Liver (tissue), 9 donors: ENCODE measurements around the gene CRYZL1. TPM values are rescaled to one million over a fixed set of nuclear protein-coding genes. Genes with fewer than 3 reads are reported as not detected.

Experiments used
- DNase-seq: peaks from one replicate; pipeline ENCODE4 v3.0.0-alpha.2; 2017; ENCODE audit warnings: low spot score
- H3K27ac ChIP-seq, 2 donors: one replicate each; pipeline ENCODE4 v1.7.0; 2013; ENCODE audit warnings: inconsistent platforms in 2 of 2, low read length in 2 of 2, control low read depth in 1 of 2, low read depth in 1 of 2, mild to moderate bottlenecking in 1 of 2
- H3K27me3 ChIP-seq, 4 donors: one replicate each; pipeline versions ENCODE4 v1.6.1 to v1.7.0; 2013; ENCODE audit warnings: low read length in 3 of 4, inconsistent platforms in 1 of 4, mild to moderate bottlenecking in 1 of 4, moderate library complexity in 1 of 4; ENCODE audit not compliant: control insufficient read depth in 4 of 4, insufficient read depth in 4 of 4
- H3K36me3 ChIP-seq, 4 donors: one replicate each; pipeline versions ENCODE4 v1.6.1 to v1.7.0; 2013; ENCODE audit warnings: low read length in 3 of 4, mild to moderate bottlenecking in 3 of 4, low read depth in 1 of 4, moderate library complexity in 1 of 4; ENCODE audit not compliant: control insufficient read depth in 4 of 4, insufficient read depth in 3 of 4
- H3K4me1 ChIP-seq, 4 donors: one replicate each; pipeline versions ENCODE4 v1.6.1 to v1.7.0; 2013; ENCODE audit warnings: low read length in 3 of 4, mild to moderate bottlenecking in 3 of 4, moderate library complexity in 1 of 4; ENCODE audit not compliant: control insufficient read depth in 4 of 4, insufficient read depth in 4 of 4
- H3K4me3 ChIP-seq, 3 donors: one replicate each; pipeline versions ENCODE4 v1.6.1 to v1.7.0; 2013; ENCODE audit warnings: low read length in 3 of 3, control low read depth in 1 of 3, low read depth in 1 of 3, mild to moderate bottlenecking in 1 of 3
- H3K9ac ChIP-seq, 2 donors: one replicate each; pipeline ENCODE4 v1.7.0; 2013; ENCODE audit warnings: low read length in 2 of 2, mild to moderate bottlenecking in 2 of 2, moderate library complexity in 2 of 2, control low read depth in 1 of 2, low read depth in 1 of 2
- H3K9me3 ChIP-seq, 4 donors: one replicate each; pipeline versions ENCODE4 v1.6.1 to v1.7.0; 2013; ENCODE audit warnings: low read length in 3 of 4; ENCODE audit not compliant: control insufficient read depth in 4 of 4
- EGR1 ChIP-seq, 2 donors: IDR thresholded peaks; 2 replicates each; pipeline ENCODE4 v1.6.1; 2016 to 2018; ENCODE audit warnings: antibody characterized with exemption in 2 of 2, low read depth in 2 of 2
- FOXA1 ChIP-seq: IDR thresholded peaks from 2 replicates; pipeline ENCODE4 v1.6.1; 2016; ENCODE audit warnings: antibody characterized with exemption
- GABPA ChIP-seq, 2 donors: IDR thresholded peaks in 1 of 2; conservative IDR thresholded peaks in 1 of 2; 2 replicates each; pipeline ENCODE4 v1.6.1; 2016; ENCODE audit warnings: antibody characterized with exemption in 2 of 2, mild to moderate bottlenecking in 1 of 2, moderate library complexity in 1 of 2
- HNF4A ChIP-seq, 2 donors: conservative IDR thresholded peaks; 2 replicates each; pipeline ENCODE4 v1.6.1; 2016; ENCODE audit warnings: antibody characterized with exemption in 2 of 2, mild to moderate bottlenecking in 2 of 2
- HNF4G ChIP-seq: IDR thresholded peaks from 2 replicates; pipeline ENCODE4 v1.6.1; 2016; ENCODE audit warnings: antibody characterized with exemption
- JUND ChIP-seq, 2 donors: IDR thresholded peaks; 2 replicates each; pipeline ENCODE4 v1.6.1; 2016; ENCODE audit warnings: antibody characterized with exemption in 2 of 2
- NR2F2 ChIP-seq: IDR thresholded peaks from 2 replicates; pipeline ENCODE4 v1.6.1; 2016; ENCODE audit warnings: antibody characterized with exemption
- RAD21 ChIP-seq, 2 donors: IDR thresholded peaks; 2 replicates each; pipeline ENCODE4 v1.6.1; 2016; ENCODE audit warnings: antibody characterized with exemption in 2 of 2, mild to moderate bottlenecking in 2 of 2
- TAF1 ChIP-seq: conservative IDR thresholded peaks from 2 replicates; pipeline ENCODE4 v1.6.1; 2016; ENCODE audit warnings: antibody characterized with exemption, mild to moderate bottlenecking
- YY1 ChIP-seq: IDR thresholded peaks from 2 replicates; pipeline ENCODE4 v1.6.1; 2016; ENCODE audit warnings: antibody characterized with exemption, mild to moderate bottlenecking
- WGBS: extraction: QIAGEN DNeasy Blood & Tissue Kit; methylation state at CpG from one replicate; pipeline ENCODE4 v1.1.7; 2013; 5-methylcytosine and 5-hydroxymethylcytosine counted together
- polyA plus RNA-seq, 2 donors: library from polyadenylated mRNA; stranded (reverse) in 1 of 2; unstranded in 1 of 2; fragments of 200-250 nt in 1 of 2; fragments of >200 nt in 1 of 2; fragmentation: Nextera tagmentation in 1 of 2; extraction: Ambion mirVana in 1 of 2; gene quantifications; one replicate each; pipeline versions ENCODE4 v1.2.1 to v1.2.3, GENCODE V29; 2013 to 2015
- total RNA-seq, 2 donors: library from RNA; depleted of rRNA; stranded (reverse); fragments of >200 nt; gene quantifications; one replicate each; pipeline ENCODE4 v1.2.3, GENCODE V29; 2014
- TF ChIP-seq, protein P1 (sequence below): IDR thresholded peaks from 2 replicates; pipeline ENCODE4 v1.6.1; 2016; ENCODE audit warnings: antibody characterized with exemption
- TF ChIP-seq, protein P2 (sequence below): IDR thresholded peaks from 2 replicates; pipeline ENCODE4 v1.6.1; 2016; ENCODE audit warnings: antibody characterized with exemption, mild to moderate bottlenecking
- TF ChIP-seq, protein P3 (sequence below): IDR thresholded peaks from 2 replicates; pipeline ENCODE4 v1.6.1; 2016; ENCODE audit warnings: antibody characterized with exemption
- TF ChIP-seq, protein P4 (sequence below): fragments of 150-350 bp; IDR thresholded peaks from 2 replicates; pipeline ENCODE4 v1.5.1; 2017; ENCODE audit warnings: improper control_type of control experiment, low read depth, low read length; ENCODE audit not compliant: missing input control
- TF ChIP-seq, protein P5 (sequence below): IDR thresholded peaks from 2 replicates; pipeline ENCODE4 v1.6.1; 2016; ENCODE audit warnings: antibody characterized with exemption
- donor health status: healthy.
- donor health status: healthy.
- donor health status: healthy.
- donor health status: healthy.
- donor health status: healthy.

Gene CRYZL1
- total and polyA plus RNA-seq, 4 donors: 6.8 to 18.1 (median 11.5) TPM

DNA sequence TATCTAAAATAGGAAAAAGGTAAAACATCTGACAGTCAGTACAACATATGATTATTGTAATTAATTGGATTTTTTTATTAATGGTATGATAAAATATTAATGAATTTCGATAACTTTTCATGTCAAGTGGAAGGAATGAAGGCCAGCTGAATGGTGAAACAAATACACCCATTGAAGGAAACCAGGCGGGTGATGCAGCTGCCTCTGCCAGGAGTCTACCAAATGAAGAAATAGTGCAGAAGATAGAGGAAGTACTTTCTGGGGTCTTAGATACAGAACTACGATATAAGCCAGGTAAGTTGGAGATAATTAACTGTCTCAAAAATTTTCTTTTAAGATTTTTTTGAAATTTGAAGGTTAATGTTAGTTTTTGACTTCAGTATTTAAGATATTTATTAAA lies 95.5 kb downstream of the CRYZL1 start:
- WGBS: 74% methylated on average over 3 of the region's 3 CpGs
- Histone ChIP-seq H3K9ac (no peak overlapping the region), H3K27me3 (no peaks in the 10 kb centered on the region), H3K4me3 (no peak overlapping the region), H3K36me3 (peaks cover 13 to 27% (median 20%) of the 10 kb centered on the region in 4 donors), H3K9me3 (no peaks in the 10 kb centered on the region), H3K27ac (no peak overlapping the region), H3K4me1 (peaks cover 1 to 26% (median 7%) of the 10 kb centered on the region in 4 donors)
- TF ChIP-seq EGR1 (IDR thresholded peaks at IDR 0.05; ENCODE audit: low read depth in 2 of 2) (no peak), JUND (IDR thresholded peaks at IDR 0.05) (no peak), GABPA (IDR thresholded peaks at IDR 0.05 in 1 of 2, conservative IDR thresholded peaks at IDR 0.05 in 1 of 2) (no peak), HNF4G (no peak), TAF1 (no peak)
- TF ChIP-seq, protein P1, sequence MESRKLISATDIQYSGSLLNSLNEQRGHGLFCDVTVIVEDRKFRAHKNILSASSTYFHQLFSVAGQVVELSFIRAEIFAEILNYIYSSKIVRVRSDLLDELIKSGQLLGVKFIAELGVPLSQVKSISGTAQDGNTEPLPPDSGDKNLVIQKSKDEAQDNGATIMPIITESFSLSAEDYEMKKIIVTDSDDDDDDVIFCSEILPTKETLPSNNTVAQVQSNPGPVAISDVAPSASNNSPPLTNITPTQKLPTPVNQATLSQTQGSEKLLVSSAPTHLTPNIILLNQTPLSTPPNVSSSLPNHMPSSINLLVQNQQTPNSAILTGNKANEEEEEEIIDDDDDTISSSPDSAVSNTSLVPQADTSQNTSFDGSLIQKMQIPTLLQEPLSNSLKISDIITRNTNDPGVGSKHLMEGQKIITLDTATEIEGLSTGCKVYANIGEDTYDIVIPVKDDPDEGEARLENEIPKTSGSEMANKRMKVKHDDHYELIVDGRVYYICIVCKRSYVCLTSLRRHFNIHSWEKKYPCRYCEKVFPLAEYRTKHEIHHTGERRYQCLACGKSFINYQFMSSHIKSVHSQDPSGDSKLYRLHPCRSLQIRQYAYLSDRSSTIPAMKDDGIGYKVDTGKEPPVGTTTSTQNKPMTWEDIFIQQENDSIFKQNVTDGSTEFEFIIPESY: no peak
- DNase-seq: no peak

DNA sequence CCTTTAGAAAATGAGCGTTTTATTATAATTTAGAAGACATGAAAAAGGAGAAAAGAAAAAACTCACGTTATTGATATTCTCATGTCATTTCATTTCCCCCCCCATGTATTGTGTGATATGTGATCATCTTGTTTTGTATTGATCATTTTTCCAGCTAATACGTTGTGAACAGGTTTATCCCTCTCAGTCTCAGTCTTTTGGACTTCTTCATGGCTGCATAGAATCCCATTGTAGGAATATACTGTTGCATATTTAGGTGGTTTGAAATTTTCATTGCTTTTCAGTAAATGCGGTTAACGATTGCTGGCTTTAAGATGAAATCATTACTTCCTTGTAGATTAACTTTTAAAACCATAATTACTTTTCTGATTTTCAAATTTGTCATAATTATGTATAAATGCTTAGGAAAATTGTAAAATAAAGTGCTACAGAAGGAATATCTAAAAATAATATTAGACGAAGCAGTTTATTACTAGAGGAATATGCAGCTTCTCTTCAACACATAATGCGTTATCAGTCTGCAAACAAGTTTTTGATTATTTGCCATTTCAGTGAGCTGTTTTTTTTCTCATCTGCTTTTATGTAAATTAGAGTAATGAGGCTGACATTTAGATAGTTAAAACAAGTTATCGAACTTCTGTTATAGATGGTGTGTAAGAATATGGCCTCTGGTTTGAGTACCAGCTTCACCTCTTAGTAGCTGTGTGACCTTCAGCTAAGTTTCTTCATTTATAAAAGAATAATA lies 96.9 kb downstream of the CRYZL1 start:
- no peaks in the 10 kb centered on the region for H3K9me3 ChIP-seq
- H3K4me1 ChIP-seq: peaks cover 3 to 37% (median 13%) of the 10 kb centered on the region in 4 donors
- H3K4me3 ChIP-seq: peak overlapping the region; percentile 90 to 98 (median 94)
- H3K9ac ChIP-seq: peak overlapping the region; percentile 75 to 96
- peaks cover under 1 to 12% (median 7%) of the 10 kb centered on the region in 4 donors for H3K36me3 ChIP-seq
- DNase-seq: no peak
- 3% methylated on average over 8 of the region's 8 CpGs for WGBS
- TF ChIP-seq YY1 (no peak), HNF4G (no peak), RAD21 (IDR thresholded peaks at IDR 0.05) (no peak), FOXA1 (no peak), HNF4A (conservative IDR thresholded peaks at IDR 0.05) (no peak), JUND (IDR thresholded peaks at IDR 0.05) (no peak), EGR1 (IDR thresholded peaks at IDR 0.05; ENCODE audit: low read depth in 2 of 2) (no peak), NR2F2 (no peak)
- TF ChIP-seq, protein P2, sequence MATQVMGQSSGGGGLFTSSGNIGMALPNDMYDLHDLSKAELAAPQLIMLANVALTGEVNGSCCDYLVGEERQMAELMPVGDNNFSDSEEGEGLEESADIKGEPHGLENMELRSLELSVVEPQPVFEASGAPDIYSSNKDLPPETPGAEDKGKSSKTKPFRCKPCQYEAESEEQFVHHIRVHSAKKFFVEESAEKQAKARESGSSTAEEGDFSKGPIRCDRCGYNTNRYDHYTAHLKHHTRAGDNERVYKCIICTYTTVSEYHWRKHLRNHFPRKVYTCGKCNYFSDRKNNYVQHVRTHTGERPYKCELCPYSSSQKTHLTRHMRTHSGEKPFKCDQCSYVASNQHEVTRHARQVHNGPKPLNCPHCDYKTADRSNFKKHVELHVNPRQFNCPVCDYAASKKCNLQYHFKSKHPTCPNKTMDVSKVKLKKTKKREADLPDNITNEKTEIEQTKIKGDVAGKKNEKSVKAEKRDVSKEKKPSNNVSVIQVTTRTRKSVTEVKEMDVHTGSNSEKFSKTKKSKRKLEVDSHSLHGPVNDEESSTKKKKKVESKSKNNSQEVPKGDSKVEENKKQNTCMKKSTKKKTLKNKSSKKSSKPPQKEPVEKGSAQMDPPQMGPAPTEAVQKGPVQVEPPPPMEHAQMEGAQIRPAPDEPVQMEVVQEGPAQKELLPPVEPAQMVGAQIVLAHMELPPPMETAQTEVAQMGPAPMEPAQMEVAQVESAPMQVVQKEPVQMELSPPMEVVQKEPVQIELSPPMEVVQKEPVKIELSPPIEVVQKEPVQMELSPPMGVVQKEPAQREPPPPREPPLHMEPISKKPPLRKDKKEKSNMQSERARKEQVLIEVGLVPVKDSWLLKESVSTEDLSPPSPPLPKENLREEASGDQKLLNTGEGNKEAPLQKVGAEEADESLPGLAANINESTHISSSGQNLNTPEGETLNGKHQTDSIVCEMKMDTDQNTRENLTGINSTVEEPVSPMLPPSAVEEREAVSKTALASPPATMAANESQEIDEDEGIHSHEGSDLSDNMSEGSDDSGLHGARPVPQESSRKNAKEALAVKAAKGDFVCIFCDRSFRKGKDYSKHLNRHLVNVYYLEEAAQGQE: no peak
- TF ChIP-seq, protein P3, sequence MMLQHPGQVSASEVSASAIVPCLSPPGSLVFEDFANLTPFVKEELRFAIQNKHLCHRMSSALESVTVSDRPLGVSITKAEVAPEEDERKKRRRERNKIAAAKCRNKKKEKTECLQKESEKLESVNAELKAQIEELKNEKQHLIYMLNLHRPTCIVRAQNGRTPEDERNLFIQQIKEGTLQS: no peak
- TF ChIP-seq, protein P4, sequence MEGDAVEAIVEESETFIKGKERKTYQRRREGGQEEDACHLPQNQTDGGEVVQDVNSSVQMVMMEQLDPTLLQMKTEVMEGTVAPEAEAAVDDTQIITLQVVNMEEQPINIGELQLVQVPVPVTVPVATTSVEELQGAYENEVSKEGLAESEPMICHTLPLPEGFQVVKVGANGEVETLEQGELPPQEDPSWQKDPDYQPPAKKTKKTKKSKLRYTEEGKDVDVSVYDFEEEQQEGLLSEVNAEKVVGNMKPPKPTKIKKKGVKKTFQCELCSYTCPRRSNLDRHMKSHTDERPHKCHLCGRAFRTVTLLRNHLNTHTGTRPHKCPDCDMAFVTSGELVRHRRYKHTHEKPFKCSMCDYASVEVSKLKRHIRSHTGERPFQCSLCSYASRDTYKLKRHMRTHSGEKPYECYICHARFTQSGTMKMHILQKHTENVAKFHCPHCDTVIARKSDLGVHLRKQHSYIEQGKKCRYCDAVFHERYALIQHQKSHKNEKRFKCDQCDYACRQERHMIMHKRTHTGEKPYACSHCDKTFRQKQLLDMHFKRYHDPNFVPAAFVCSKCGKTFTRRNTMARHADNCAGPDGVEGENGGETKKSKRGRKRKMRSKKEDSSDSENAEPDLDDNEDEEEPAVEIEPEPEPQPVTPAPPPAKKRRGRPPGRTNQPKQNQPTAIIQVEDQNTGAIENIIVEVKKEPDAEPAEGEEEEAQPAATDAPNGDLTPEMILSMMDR: no peak
- TF ChIP-seq, protein P5, sequence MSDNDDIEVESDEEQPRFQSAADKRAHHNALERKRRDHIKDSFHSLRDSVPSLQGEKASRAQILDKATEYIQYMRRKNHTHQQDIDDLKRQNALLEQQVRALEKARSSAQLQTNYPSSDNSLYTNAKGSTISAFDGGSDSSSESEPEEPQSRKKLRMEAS: no peak
- H3K27me3 ChIP-seq: no peaks in the 10 kb centered on the region
- H3K27ac ChIP-seq: no peak overlapping the region
